ENCODE measurements around the gene SGCA. TPM values are rescaled to one million over a fixed set of nuclear protein-coding genes. Genes with fewer than 3 reads are reported as not detected.

Gene SGCA
- total RNA-seq, 4 donors from 2014 or later, result 1.9 to 15.1 (median 6.9) TPM

- Histone ChIP-seq H3K4me3 (peak overlapping the region; percentile 71 to 85 (median 82)), H3K9me3 (no peaks in the 10 kb centered on the region), H3K27me3 (no peaks in the 10 kb centered on the region), H3K27ac (peak overlapping the region; percentile 93 to 95 (median 94)), H3K36me3 (peaks cover 10 to 33% (median 16%) of the 10 kb centered on the region in 3 donors), H3K4me1 (peaks cover 45 to 93% (median 51%) of the 10 kb centered on the region in 3 donors)
- no peak for TF ChIP-seq POLR2A (IDR thresholded peaks at IDR 0.05)
- WGBS, 2 donors, result 15 to 38% methylated on average over 4 to 8 of the region's 15 CpGs
- no peak for DNase-seq
- intact Hi-C loops (cut with DNase I), result no loop called here
These were observed 18.7 kb upstream of the SGCA start for GRCh38 chr17:50146927-50147665.

GRCh38 chr17:50147841-50148225 is 18.0 kb upstream of the SGCA start:
- 2 to 4% methylated on average over 4 to 5 of the region's 5 CpGs for WGBS, 2 donors
- H3K9me3 ChIP-seq, result no peaks in the 10 kb centered on the region
- H3K4me1 ChIP-seq, result peaks cover 45 to 93% (median 52%) of the 10 kb centered on the region in 3 donors
- peak overlapping the region; percentile 71 to 85 (median 82) for H3K4me3 ChIP-seq
- no peaks in the 10 kb centered on the region for H3K27me3 ChIP-seq
- TF ChIP-seq POLR2A (IDR thresholded peaks at IDR 0.05) (no peak), CTCF (IDR thresholded peaks at IDR 0.05) (no peak)
- peaks cover 8 to 26% (median 10%) of the 10 kb centered on the region in 3 donors for H3K36me3 ChIP-seq
- H3K27ac ChIP-seq, result peak overlapping the region; percentile 93 to 95 (median 94)
- intact Hi-C loops (cut with DNase I), result loop anchor here (2.0 kb wide), 1 partner anchor 53 kb away; the partner anchor contains the start of gene PDK2
- DNase-seq, result no peak

- 0 to 2% methylated on average over 3 to 7 of the region's 25 CpGs for WGBS, 2 donors
- Histone ChIP-seq H3K9me3 (no peaks in the 10 kb centered on the region), H3K27ac (peak overlapping the region; percentile 93 to 95 (median 94)), H3K36me3 (peaks cover 4 to 20% (median 5%) of the 10 kb centered on the region in 3 donors), H3K4me1 (peaks cover 45 to 93% (median 53%) of the 10 kb centered on the region in 3 donors), H3K4me3 (peak overlapping the region; percentile 71 to 85 (median 82)), H3K27me3 (no peaks in the 10 kb centered on the region)
- TF ChIP-seq POLR2A (IDR thresholded peaks at IDR 0.05) (peak in 1 of 4 donors; percentile 17), CTCF (IDR thresholded peaks at IDR 0.05) (peak in 1 of 6 experiments; percentile 40)
- intact Hi-C loops (cut with DNase I), result loop anchor here (2.0 kb wide), 1 partner anchor 54 kb away; the partner anchor contains the start of gene PDK2
- DNase-seq, result peak; percentile 61
These were observed 17.3 kb upstream of the SGCA start for GRCh38 chr17:50148226-50149090.

- TF ChIP-seq CTCF (IDR thresholded peaks at IDR 0.05) (no peak), POLR2A (IDR thresholded peaks at IDR 0.05) (no peak)
- Histone ChIP-seq H3K27ac (peak overlapping the region; percentile 93 to 95 (median 94)), H3K36me3 (peaks cover 0 to 14% (median 0%) of the 10 kb centered on the region in 3 donors), H3K9me3 (no peaks in the 10 kb centered on the region), H3K4me3 (peak overlapping the region; percentile 71 to 85 (median 82)), H3K4me1 (peaks cover 51 to 93% (median 59%) of the 10 kb centered on the region in 3 donors), H3K27me3 (no peaks in the 10 kb centered on the region)
- intact Hi-C loops (cut with DNase I), result loop anchor here (2.0 kb wide), 1 partner anchor 54 kb away; the partner anchor contains the start of gene PDK2
- no peak for DNase-seq
- 0% methylated on average over 2 to 3 of the region's 30 CpGs for WGBS, 2 donors
These were observed 16.8 kb upstream of the SGCA start for GRCh38 chr17:50149091-50149416.

Data from esophagus squamous epithelium (tissue), 5 donors.